Spleen (tissue), 11 donors: ENCODE measurements around the gene GPD2. TPM values are rescaled to one million over a fixed set of nuclear protein-coding genes. Genes with fewer than 3 reads are reported as not detected.
"Not testable (repeated sequence)": the region's sequence is repeated elsewhere in the genome, so short reads cannot be mapped to it uniquely, and the experiment has no call there.

Source experiments
- DNase-seq: peaks from one replicate; pipeline ENCODE4 v3.0.0-alpha.2; 2020
- H3K27ac ChIP-seq, 8 donors: fragments of 200-600 bp; sonication (generic) in 7 of 8; 1 replicate in 4 of 8; 2 replicates in 4 of 8; pipeline versions ENCODE4 v1.5.0 to v1.8.0; 2016 to 2021; ENCODE audit warnings: inconsistent platforms in 4 of 8, mild to moderate bottlenecking in 4 of 8, moderate library complexity in 1 of 8
- H3K27me3 ChIP-seq, 7 donors: fragments of 200-600 bp; sonication (generic) in 6 of 7; replicated peaks in 1 of 7; 1 replicate in 4 of 7; 2 replicates in 3 of 7; pipeline versions ENCODE4 v1.5.0 to v1.8.0; 2016 to 2021; ENCODE audit warnings: inconsistent platforms in 3 of 7, mild to moderate bottlenecking in 1 of 7
- H3K36me3 ChIP-seq, 6 donors: fragments of 200-600 bp; sonication (generic) in 5 of 6; 1 replicate in 4 of 6; 2 replicates in 2 of 6; pipeline versions ENCODE4 v1.5.0 to v1.8.0; 2016 to 2021; ENCODE audit warnings: inconsistent platforms in 2 of 6
- H3K4me1 ChIP-seq, 6 donors: fragments of 200-600 bp; sonication (generic) in 5 of 6; 1 replicate in 3 of 6; 2 replicates in 3 of 6; pipeline versions ENCODE4 v1.5.0 to v1.8.0; 2016 to 2021; ENCODE audit warnings: inconsistent platforms in 3 of 6
- H3K4me3 ChIP-seq, 8 donors: fragments of 200-600 bp; sonication (generic) in 7 of 8; 1 replicate in 4 of 8; 2 replicates in 4 of 8; pipeline versions ENCODE4 v1.5.0 to v1.8.0; 2016 to 2021; ENCODE audit warnings: inconsistent platforms in 4 of 8, mild to moderate bottlenecking in 4 of 8, moderate library complexity in 2 of 8
- H3K9me3 ChIP-seq, 8 donors: fragments of 200-600 bp; sonication (generic) in 7 of 8; 1 replicate in 4 of 8; 2 replicates in 4 of 8; pipeline versions ENCODE4 v1.5.0 to v1.8.0; 2016 to 2021; ENCODE audit warnings: inconsistent platforms in 4 of 8
- POLR2A ChIP-seq, 3 donors: fragments of 450-650 bp; IDR thresholded peaks; one replicate each; pipeline ENCODE4 v1.5.1; 2017; ENCODE audit warnings: antibody characterized with exemption in 3 of 3, mild to moderate bottlenecking in 1 of 3
- POLR2AphosphoS5 ChIP-seq, 3 donors: sonication (generic); formaldehyde crosslinking; IDR thresholded peaks; one replicate each; pipeline ENCODE4 v1.5.1; 2017; ENCODE audit warnings: antibody characterized with exemption in 3 of 3
- WGBS, 5 donors: extraction: QIAGEN DNeasy Blood & Tissue Kit in 3 of 5; methylation state at CpG; one replicate each; pipeline versions ENCODE4 v1.1.5 to v1.1.7; 2013 to 2018; 5-methylcytosine and 5-hydroxymethylcytosine counted together
- intact Hi-C: fragments of 100-400 bp; cut with DNase I; formaldehyde crosslinking; loops from one replicate; pipeline ENCODE4 v1.15.0; 2023; ENCODE audit warnings: low total_unique reads
- polyA plus RNA-seq, 3 donors: library from polyadenylated mRNA; stranded (reverse); fragments of 200-250 nt; gene quantifications; one replicate each; pipeline ENCODE4 v1.2.1, GENCODE V29; 2013
- total RNA-seq, 7 donors: library from RNA; depleted of rRNA in 3 of 7; stranded (reverse); fragments of >200 nt in 3 of 7; fragmentation: NEBNext Ultra II Directional in 4 of 7; extraction: Animal tissue kit (Norgen Biotek cat#: 25700) in 4 of 7; gene quantifications; one replicate each; pipeline versions ENCODE4 v1.1.0 to v1.2.1, GENCODE V29; 2016 to 2021
- TF ChIP-seq, protein P1 (sequence below), 11 experiments: fragments of 200-600 bp in 7 of 11; fragments of 450-650 bp in 4 of 11; sonication (generic) in 4 of 11; IDR thresholded peaks in 8 of 11; conservative IDR thresholded peaks in 3 of 11; 1 replicate in 7 of 11; 2 replicates in 4 of 11; pipeline versions ENCODE4 v1.4.0 to v1.8.0; 2016 to 2021; ENCODE audit warnings: antibody characterized with exemption in 11 of 11, inconsistent platforms in 4 of 11, mild to moderate bottlenecking in 1 of 11
- donor health status: healthy with polysubstance abuse.
- donor health status: DM: no; HTN: no; CAD: no; lungs with moderate emphysema.
- donor health status: DM: no; HTN: no; CAD: no.
- donor health status: Bipolar disorder and iron deficiency.
- donor health status: healthy.
- donor health status: DM: no; HTN: no; CAD: no.
- donor health status: DM: yes; HTN: yes; CAD: no.

GPD2 gene
- total and polyA plus RNA-seq, 10 donors = 3.5 to 74.9 (median 28.8) TPM

DNA sequence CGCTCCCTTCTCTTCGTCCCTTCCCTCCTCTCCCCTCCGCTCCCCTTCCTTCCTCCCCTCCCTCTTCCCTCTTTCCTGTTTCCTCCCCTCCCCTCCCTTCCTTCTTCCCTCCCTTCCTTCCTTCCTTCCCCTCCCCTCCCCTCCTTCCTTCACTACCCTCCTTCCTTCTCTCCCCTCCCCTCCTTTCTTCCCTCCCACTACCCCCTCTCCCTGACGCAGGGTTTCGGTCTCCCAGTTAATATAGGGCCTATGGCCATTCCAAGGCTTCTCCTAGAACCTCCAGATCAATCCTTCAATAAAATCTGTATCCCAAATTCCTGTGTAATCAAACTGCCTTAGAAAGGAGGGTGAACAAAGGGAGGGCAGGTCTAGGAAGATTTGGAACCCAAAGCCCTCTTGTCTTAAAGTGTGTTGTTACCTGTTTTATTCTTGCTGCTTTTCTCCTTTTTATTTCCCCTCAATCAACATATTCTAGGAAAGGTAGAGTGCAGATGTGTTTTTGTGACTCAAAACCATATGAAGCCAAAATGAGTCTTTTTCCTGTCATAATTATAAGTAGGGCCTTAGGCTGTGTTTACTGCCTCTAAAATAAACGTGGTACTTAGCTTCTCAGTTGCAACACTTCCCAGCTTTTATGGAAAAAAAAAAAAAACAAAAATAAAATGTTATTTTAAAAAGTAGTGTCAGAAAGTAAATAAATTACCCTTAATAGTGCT, 53.7 kb downstream of the GPD2 start:
- Histone ChIP-seq H3K4me3 (no peak overlapping the region), H3K9me3 (no peaks in the 10 kb centered on the region), H3K4me1 (peaks cover 0 to 15% (median 0%) of the 10 kb centered on the region in 6 donors), H3K27ac (peak overlapping the region in 1 of 8 donors; percentile 2), H3K36me3 (no peaks in the 10 kb centered on the region), H3K27me3 (no peaks in the 10 kb centered on the region)
- intact Hi-C loops = no loop called here
- WGBS, 5 donors = 58 to 81% (median 65%) methylated on average over 4 to 5 of the region's 6 CpGs
- TF ChIP-seq POLR2AphosphoS5 (IDR thresholded peaks at IDR 0.05) = no peak
- TF ChIP-seq POLR2A (IDR thresholded peaks at IDR 0.05) = no peak
- TF ChIP-seq, protein P1, sequence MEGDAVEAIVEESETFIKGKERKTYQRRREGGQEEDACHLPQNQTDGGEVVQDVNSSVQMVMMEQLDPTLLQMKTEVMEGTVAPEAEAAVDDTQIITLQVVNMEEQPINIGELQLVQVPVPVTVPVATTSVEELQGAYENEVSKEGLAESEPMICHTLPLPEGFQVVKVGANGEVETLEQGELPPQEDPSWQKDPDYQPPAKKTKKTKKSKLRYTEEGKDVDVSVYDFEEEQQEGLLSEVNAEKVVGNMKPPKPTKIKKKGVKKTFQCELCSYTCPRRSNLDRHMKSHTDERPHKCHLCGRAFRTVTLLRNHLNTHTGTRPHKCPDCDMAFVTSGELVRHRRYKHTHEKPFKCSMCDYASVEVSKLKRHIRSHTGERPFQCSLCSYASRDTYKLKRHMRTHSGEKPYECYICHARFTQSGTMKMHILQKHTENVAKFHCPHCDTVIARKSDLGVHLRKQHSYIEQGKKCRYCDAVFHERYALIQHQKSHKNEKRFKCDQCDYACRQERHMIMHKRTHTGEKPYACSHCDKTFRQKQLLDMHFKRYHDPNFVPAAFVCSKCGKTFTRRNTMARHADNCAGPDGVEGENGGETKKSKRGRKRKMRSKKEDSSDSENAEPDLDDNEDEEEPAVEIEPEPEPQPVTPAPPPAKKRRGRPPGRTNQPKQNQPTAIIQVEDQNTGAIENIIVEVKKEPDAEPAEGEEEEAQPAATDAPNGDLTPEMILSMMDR (IDR thresholded peaks at IDR 0.05 in 8 of 11, conservative IDR thresholded peaks at IDR 0.05 in 3 of 11) = no peak
- no peak for DNase-seq

DNA sequence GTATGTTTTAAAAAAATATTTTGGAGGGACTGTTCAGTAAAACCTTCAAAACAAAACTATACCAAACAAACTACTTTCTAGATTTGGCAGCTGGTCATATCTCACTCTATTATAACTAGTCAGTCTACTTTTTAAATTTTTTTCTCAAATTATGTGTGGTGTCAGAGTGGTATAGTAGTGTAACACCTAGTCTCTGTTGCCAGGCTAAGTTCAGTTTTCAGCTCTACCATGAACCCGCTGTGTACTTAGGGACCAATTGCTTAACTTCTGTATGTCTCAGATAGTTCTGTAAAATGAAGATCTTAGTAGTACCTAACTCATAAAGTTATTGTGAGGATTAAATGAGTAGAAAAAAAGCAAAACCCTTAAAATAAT, 54.3 kb downstream of the GPD2 start:
- Histone ChIP-seq H3K27me3 (no peaks in the 10 kb centered on the region), H3K27ac (peak overlapping the region in 1 of 8 donors; percentile 2), H3K36me3 (no peaks in the 10 kb centered on the region), H3K4me3 (no peak overlapping the region), H3K9me3 (no peaks in the 10 kb centered on the region), H3K4me1 (peaks cover 0 to 15% (median 0%) of the 10 kb centered on the region in 6 donors)
- TF ChIP-seq POLR2A (IDR thresholded peaks at IDR 0.05) = no peak
- no peak for TF ChIP-seq POLR2AphosphoS5 (IDR thresholded peaks at IDR 0.05)
- TF ChIP-seq, protein P1 (IDR thresholded peaks at IDR 0.05 in 8 of 11, conservative IDR thresholded peaks at IDR 0.05 in 3 of 11) = no peak
- 57 to 95% (median 77%) methylated on average over 1 of the region's 1 CpG for WGBS, 5 donors
- intact Hi-C loops = no loop called here
- DNase-seq = no peak

DNA sequence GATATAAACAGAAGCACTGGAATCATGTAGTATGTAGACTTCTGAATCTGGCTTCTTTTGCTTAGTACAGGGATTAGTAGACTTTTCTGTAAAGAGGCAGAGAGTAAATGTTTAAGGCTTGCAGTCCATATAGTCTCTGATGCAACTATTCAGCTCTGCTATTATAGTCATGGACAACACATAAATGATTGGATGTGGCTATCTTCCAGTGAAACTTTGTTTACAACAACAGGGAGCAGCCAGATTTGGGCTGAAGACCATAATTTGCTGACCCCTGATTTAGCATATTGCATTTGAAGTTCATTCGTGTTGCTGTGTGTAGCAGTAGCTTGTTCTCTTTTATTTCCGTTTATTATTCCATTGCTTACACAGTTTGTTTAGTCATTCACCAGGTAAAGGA, 55.0 kb downstream of the GPD2 start:
- TF ChIP-seq POLR2A (IDR thresholded peaks at IDR 0.05) = no peak
- no peak for TF ChIP-seq POLR2AphosphoS5 (IDR thresholded peaks at IDR 0.05)
- TF ChIP-seq, protein P1 (IDR thresholded peaks at IDR 0.05 in 8 of 11, conservative IDR thresholded peaks at IDR 0.05 in 3 of 11) = no peak
- H3K4me1 ChIP-seq = peaks cover 0 to 22% (median 0%) of the 10 kb centered on the region in 6 donors
- H3K36me3 ChIP-seq = peaks cover 0 to 2% (median 0%) of the 10 kb centered on the region in 6 donors
- H3K27ac ChIP-seq = no peak overlapping the region
- no peaks in the 10 kb centered on the region for H3K9me3 ChIP-seq
- intact Hi-C loops = no loop called here
- H3K4me3 ChIP-seq = no peak overlapping the region
- 89 to 96% (median 93%) methylated on average over 2 of the region's 2 CpGs for WGBS, 5 donors
- H3K27me3 ChIP-seq = no peaks in the 10 kb centered on the region
- no peak for DNase-seq

DNA sequence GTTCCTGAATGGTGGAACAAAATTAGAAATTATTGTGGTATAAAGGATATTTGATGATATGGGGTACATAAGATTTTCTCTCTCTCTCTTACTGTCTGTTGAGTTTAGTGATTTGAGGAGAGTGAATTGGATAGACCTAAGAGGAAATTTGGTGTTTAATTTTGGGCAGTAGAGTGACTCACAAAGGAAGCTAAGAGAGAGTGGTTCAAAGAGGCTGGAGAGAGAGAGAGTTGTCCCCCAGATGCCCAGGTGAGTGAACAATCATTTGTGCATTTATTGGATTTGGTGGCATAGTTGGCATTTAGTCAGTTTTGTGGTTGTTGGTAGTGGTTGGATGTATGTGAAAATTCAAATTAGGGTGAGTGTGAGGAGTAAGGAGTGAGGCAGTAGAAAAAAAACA, 56.8 kb downstream of the GPD2 start:
- Histone ChIP-seq H3K27me3 (no peaks in the 10 kb centered on the region), H3K4me1 (peaks cover 0 to 22% (median 0%) of the 10 kb centered on the region in 6 donors), H3K36me3 (peaks cover 0 to 12% (median 0%) of the 10 kb centered on the region in 6 donors), H3K9me3 (no peaks in the 10 kb centered on the region), H3K27ac (no peak overlapping the region), H3K4me3 (no peak overlapping the region)
- TF ChIP-seq, protein P1 (IDR thresholded peaks at IDR 0.05 in 8 of 11, conservative IDR thresholded peaks at IDR 0.05 in 3 of 11) = no peak
- no peak for TF ChIP-seq POLR2AphosphoS5 (IDR thresholded peaks at IDR 0.05)
- no peak for TF ChIP-seq POLR2A (IDR thresholded peaks at IDR 0.05)
- no peak for DNase-seq
- intact Hi-C loops = no loop called here

DNA sequence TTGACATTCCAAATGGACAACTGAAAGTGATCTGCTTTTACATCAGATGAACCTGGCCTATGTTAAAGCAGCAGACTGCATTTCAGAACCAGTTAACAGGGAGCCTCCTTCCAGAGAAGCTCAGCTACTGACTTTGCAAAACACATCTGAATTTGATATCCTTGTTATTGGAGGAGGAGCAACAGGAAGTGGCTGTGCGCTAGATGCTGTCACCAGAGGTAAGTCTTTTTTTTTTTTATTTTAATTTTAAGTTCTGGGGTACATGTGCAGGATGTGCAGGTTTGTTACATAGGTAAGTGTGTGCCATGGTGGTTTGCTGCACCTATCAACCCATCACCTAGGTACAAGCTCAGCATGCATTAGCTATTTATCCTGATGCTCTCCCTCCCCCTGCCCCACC, 59.8 kb downstream of the GPD2 start:
- 68 to 88% (median 75%) methylated on average over 1 of the region's 1 CpG for WGBS, 5 donors
- DNase-seq, H3K27me3 ChIP-seq, H3K4me1 ChIP-seq, H3K27ac ChIP-seq, H3K4me3 ChIP-seq, intact Hi-C loops, H3K9me3 ChIP-seq: not testable (repeated sequence)
- H3K36me3 ChIP-seq = peaks cover 0 to 12% (median 0%) of the 10 kb centered on the region in 6 donors
